OCI-LY1 (cell line): ENCODE results near the gene MYADML2.

Experiments used
- H2AFZ ChIP-seq: fragments of 200-600 bp; sonication (generic), shearing (Covaris generic); 2 replicates; pipeline ENCODE4 v1.6.0; 2014; ENCODE audit warnings: antibody characterized with exemption, mild to moderate bottlenecking, low read length
- H3F3A ChIP-seq: fragments of 200-600 bp; sonication (generic), shearing (Covaris generic); 2 replicates; pipeline ENCODE4 v1.6.0; 2014; ENCODE audit warnings: mild to moderate bottlenecking, antibody characterized with exemption, low read length, moderate library complexity; ENCODE audit not compliant: insufficient read depth
- H3K27ac ChIP-seq: fragments of 200-600 bp; sonication (generic); 2 replicates; pipeline ENCODE4 v1.5.1; 2014; ENCODE audit warnings: low read length, mixed run types, mild to moderate bottlenecking, low read depth; ENCODE audit not compliant: poor library complexity, severe bottlenecking
- H3K27me3 ChIP-seq: fragments of 200-600 bp; sonication (generic); 2 replicates; pipeline ENCODE4 v1.6.0; 2014; ENCODE audit warnings: antibody characterized with exemption, mild to moderate bottlenecking, low read length, moderate library complexity; ENCODE audit not compliant: insufficient read depth
- H3K36me3 ChIP-seq: fragments of 200-600 bp; sonication (generic); 2 replicates; pipeline ENCODE4 v1.6.1; 2014; ENCODE audit warnings: mild to moderate bottlenecking, antibody characterized with exemption, low read length, moderate library complexity, mixed read lengths; ENCODE audit not compliant: insufficient read depth
- H3K4me1 ChIP-seq: fragments of 200-600 bp; sonication (generic); 2 replicates; pipeline ENCODE4 v1.5.1; 2014; ENCODE audit warnings: mild to moderate bottlenecking, low read length, moderate library complexity; ENCODE audit not compliant: insufficient read depth, severe bottlenecking
- H3K4me2 ChIP-seq: fragments of 200-600 bp; sonication (generic), shearing (Covaris generic); 2 replicates; pipeline ENCODE4 v1.6.1; 2014; ENCODE audit warnings: low read length
- H3K4me3 ChIP-seq: fragments of 200-600 bp; sonication (generic); 2 replicates; pipeline ENCODE4 v1.5.1; 2014; ENCODE audit warnings: low read length, low read depth, mild to moderate bottlenecking, mixed read lengths; ENCODE audit not compliant: poor library complexity, severe bottlenecking
- H3K79me2 ChIP-seq: fragments of 200-600 bp; shearing (Covaris generic); 2 replicates; pipeline ENCODE4 v1.6.1; 2016; ENCODE audit warnings: mixed run types, low read length, mixed read lengths; ENCODE audit not compliant: insufficient read depth
- H3K9ac ChIP-seq: fragments of 200-600 bp; sonication (generic), shearing (Covaris generic); 2 replicates; pipeline ENCODE4 v1.6.1; 2014; ENCODE audit warnings: mild to moderate bottlenecking, low read length, mixed read lengths
- H3K9me2 ChIP-seq: fragments of 200-600 bp; sonication (generic), shearing (Covaris generic); 2 replicates; pipeline ENCODE4 v1.6.1; 2014; ENCODE audit warnings: low read depth, mild to moderate bottlenecking, low read length, mixed read lengths
- H3K9me3 ChIP-seq: fragments of 200-600 bp; shearing (Covaris generic); 2 replicates; pipeline ENCODE4 v1.6.1; 2014; ENCODE audit warnings: low read length, mixed read lengths
- H4K20me1 ChIP-seq: fragments of 200-600 bp; sonication (generic), shearing (Covaris generic); 2 replicates; pipeline ENCODE4 v1.6.0; 2016; ENCODE audit warnings: mild to moderate bottlenecking, low read length; ENCODE audit not compliant: insufficient read depth
- EZH2 ChIP-seq: fragments of 200-600 bp; sonication (generic), shearing (Covaris generic); IDR thresholded peaks from 2 replicates; pipeline ENCODE4 v1.8.0; 2017; ENCODE audit warnings: borderline replicate concordance, mixed run types, mild to moderate bottlenecking, antibody characterized with exemption, low read length, moderate library complexity, mixed read lengths
- TF ChIP-seq, protein P1 (sequence below): fragments of 200-600 bp; sonication (generic), shearing (Covaris generic); IDR thresholded peaks from 2 replicates; pipeline ENCODE4 v1.5.1; 2017; ENCODE audit warnings: mild to moderate bottlenecking, antibody characterized with exemption, low read length, moderate library complexity, mixed read lengths

Gene MYADML2

DNA sequence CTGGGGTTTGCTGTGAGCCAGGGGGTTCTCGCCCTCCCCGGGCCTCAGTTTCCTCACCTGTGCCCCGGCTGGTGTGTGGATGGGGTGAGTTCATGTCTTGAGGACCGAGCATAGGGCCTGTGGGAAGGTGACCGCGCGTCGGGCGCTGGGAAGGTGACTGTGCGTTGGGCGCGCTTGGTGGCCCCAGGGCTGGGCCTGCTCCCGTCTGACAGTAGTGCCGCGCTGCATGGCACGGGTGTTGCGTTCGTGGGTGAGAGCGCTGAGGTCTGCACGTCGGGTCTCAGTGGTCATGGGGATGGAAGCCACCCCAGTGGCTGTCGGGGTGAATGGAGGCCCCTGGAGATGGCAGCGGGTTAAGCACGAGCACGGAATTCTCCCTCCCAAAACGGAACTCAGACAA lies 39.6 kb upstream of the MYADML2 start:
- Histone ChIP-seq H3K9me2 (no peaks in the 10 kb centered on the region), H3K27ac (no peak overlapping the region), H2AFZ (no peak overlapping the region), H3K27me3 (no peaks in the 10 kb centered on the region), H3K36me3 (peaks cover 30% of the 10 kb centered on the region), H3F3A (no peaks in the 10 kb centered on the region), H3K9ac (no peak overlapping the region), H3K9me3 (no peaks in the 10 kb centered on the region), H3K4me3 (no peak overlapping the region), H3K4me2 (no peak overlapping the region), H4K20me1 (no peaks in the 10 kb centered on the region), H3K4me1 (no peaks in the 10 kb centered on the region), H3K79me2 (no peaks in the 10 kb centered on the region)
- TF ChIP-seq, protein P1, sequence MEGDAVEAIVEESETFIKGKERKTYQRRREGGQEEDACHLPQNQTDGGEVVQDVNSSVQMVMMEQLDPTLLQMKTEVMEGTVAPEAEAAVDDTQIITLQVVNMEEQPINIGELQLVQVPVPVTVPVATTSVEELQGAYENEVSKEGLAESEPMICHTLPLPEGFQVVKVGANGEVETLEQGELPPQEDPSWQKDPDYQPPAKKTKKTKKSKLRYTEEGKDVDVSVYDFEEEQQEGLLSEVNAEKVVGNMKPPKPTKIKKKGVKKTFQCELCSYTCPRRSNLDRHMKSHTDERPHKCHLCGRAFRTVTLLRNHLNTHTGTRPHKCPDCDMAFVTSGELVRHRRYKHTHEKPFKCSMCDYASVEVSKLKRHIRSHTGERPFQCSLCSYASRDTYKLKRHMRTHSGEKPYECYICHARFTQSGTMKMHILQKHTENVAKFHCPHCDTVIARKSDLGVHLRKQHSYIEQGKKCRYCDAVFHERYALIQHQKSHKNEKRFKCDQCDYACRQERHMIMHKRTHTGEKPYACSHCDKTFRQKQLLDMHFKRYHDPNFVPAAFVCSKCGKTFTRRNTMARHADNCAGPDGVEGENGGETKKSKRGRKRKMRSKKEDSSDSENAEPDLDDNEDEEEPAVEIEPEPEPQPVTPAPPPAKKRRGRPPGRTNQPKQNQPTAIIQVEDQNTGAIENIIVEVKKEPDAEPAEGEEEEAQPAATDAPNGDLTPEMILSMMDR = no peak
- no peak for TF ChIP-seq EZH2

DNA sequence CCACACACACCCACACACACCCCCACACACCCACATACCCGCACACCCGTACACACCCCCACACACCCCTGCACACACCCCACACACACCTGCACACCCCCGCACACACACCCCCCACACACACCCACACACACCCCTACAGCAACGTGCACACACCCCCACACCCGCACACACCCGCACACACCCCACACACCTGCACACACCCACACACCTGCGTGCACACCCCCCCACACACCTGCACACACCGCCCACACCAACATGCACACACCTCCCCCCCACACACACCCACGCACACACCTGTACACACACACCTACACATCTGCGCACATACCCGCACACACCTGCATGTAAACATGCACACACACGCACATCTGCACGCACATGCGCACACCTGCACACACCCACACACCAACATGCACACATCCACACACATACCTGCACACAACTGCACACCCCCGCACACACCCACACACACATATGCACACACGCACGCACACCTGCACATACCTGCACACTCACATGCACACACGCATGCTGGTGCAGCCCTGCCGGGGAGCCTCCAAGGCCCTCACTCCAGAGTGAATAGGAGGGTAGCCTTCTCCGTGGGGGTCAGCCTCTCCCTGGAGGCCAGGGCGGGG lies 37.9 kb upstream of the MYADML2 start:
- no peaks in the 10 kb centered on the region for H3K79me2 ChIP-seq

DNA sequence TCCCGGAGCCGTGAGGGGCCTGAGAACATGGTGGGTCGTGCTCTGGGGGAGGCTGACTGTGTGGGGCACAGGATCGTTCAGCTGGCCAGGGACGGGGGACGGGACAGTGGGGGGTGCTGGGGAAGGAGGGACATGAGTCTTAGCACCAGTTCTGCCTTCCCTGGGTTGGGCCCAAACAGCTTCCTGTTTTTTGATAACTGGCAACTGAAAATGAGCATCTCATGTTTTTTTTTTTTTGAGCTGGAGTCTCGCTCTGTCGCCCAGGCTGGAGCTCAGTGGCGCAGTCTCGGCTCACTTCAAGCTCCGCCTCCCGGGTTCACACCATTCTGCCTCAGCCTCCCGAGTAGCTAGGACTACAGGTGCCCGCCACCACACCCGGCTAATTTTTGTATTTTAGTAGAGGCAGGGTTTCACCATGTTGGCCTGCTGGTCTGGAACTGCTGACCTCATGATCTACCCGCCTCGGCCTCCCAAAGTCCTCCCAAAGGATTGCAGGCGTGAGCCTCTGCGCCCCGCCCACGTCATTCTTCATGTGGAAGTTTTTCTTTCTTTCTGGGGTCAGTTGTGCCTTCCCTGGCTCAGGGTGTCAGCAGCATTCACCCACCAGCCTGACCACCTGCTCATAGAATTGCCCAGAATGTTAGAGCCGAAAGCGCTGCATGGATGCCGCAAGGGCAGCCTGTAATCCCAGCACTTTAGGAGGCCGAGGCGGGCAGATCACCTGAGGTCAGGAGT lies 36.8 kb upstream of the MYADML2 start:
- H2AFZ ChIP-seq = no peak overlapping the region
- no peak overlapping the region for H3K9ac ChIP-seq
- no peak overlapping the region for H3K4me3 ChIP-seq
- H3K9me2 ChIP-seq = no peaks in the 10 kb centered on the region
- H3K79me2 ChIP-seq = no peaks in the 10 kb centered on the region
- no peak overlapping the region for H3K4me2 ChIP-seq
- H4K20me1 ChIP-seq = no peaks in the 10 kb centered on the region
- H3K27ac ChIP-seq = no peak overlapping the region
- no peaks in the 10 kb centered on the region for H3F3A ChIP-seq
- H3K36me3 ChIP-seq = peaks cover 38% of the 10 kb centered on the region
- no peaks in the 10 kb centered on the region for H3K9me3 ChIP-seq
- H3K4me1 ChIP-seq = peaks cover 2% of the 10 kb centered on the region
- H3K27me3 ChIP-seq = no peaks in the 10 kb centered on the region
- no peak for TF ChIP-seq EZH2
- TF ChIP-seq, protein P1 = no peak

More for the DNA sequence above, 37.9 kb upstream of the MYADML2 start:
- Histone ChIP-seq H3K27me3 (no peaks in the 10 kb centered on the region), H3K27ac (no peak overlapping the region), H2AFZ (no peak overlapping the region), H3K36me3 (peaks cover 34% of the 10 kb centered on the region), H3K4me3 (no peak overlapping the region), H3K9ac (no peak overlapping the region), H3K9me2 (no peaks in the 10 kb centered on the region), H3K9me3 (no peaks in the 10 kb centered on the region), H3K4me1 (no peaks in the 10 kb centered on the region), H3F3A (no peaks in the 10 kb centered on the region), H3K4me2 (no peak overlapping the region), H4K20me1 (no peaks in the 10 kb centered on the region)
- TF ChIP-seq EZH2 = no peak
- TF ChIP-seq, protein P1 = no peak
